ENCODE measurements around the gene UBASH3A.

DNA sequence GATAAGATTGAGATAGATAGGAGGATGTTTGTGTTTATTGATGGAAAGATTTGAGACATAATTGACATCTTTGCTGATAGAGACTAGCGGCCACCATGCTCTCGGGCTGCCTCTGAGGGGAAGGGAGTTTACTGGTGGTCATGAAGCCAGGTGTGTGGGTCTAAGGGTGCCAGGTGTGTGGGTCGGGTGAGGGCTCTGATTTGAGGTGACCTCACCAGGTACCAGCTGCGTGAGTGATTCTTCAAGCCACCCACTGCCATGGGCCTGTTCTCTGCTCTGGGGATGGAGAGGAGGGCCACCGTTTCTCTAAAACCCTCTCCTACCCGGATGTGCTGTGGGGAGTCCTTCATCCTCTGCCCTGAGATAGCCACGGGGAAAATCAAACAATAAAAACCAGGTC lies 3.2 kb downstream of the UBASH3A start:
- no peak for TF ChIP-seq CBX8 (IDR thresholded peaks at IDR 0.05)
- no peak for TF ChIP-seq KDM1A (IDR thresholded peaks at IDR 0.05; ENCODE audit: low read depth)
- TF ChIP-seq MAFK (IDR thresholded peaks at IDR 0.05; ENCODE audit: partially characterized antibody), result no peak
- TF ChIP-seq, protein P1, sequence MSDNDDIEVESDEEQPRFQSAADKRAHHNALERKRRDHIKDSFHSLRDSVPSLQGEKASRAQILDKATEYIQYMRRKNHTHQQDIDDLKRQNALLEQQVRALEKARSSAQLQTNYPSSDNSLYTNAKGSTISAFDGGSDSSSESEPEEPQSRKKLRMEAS (IDR thresholded peaks at IDR 0.05), result no peak
- TF ChIP-seq, protein P2, sequence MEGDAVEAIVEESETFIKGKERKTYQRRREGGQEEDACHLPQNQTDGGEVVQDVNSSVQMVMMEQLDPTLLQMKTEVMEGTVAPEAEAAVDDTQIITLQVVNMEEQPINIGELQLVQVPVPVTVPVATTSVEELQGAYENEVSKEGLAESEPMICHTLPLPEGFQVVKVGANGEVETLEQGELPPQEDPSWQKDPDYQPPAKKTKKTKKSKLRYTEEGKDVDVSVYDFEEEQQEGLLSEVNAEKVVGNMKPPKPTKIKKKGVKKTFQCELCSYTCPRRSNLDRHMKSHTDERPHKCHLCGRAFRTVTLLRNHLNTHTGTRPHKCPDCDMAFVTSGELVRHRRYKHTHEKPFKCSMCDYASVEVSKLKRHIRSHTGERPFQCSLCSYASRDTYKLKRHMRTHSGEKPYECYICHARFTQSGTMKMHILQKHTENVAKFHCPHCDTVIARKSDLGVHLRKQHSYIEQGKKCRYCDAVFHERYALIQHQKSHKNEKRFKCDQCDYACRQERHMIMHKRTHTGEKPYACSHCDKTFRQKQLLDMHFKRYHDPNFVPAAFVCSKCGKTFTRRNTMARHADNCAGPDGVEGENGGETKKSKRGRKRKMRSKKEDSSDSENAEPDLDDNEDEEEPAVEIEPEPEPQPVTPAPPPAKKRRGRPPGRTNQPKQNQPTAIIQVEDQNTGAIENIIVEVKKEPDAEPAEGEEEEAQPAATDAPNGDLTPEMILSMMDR (IDR thresholded peaks at IDR 0.05), result no peak
- no peak for TF ChIP-seq POLR2A (IDR thresholded peaks at IDR 0.05; ENCODE audit: low read length)
- no peak for TF ChIP-seq SMC3 (IDR thresholded peaks at IDR 0.05)
- no peak for TF ChIP-seq ESRRA (IDR thresholded peaks at IDR 0.05; ENCODE audit: borderline replicate concordance, low read length)
- no peak for TF ChIP-seq SREBF2 (IDR thresholded peaks at IDR 0.05)
- TF ChIP-seq MYC (IDR thresholded peaks at IDR 0.05; ENCODE audit: borderline replicate concordance, low read length), result no peak
- TF ChIP-seq, protein P3, sequence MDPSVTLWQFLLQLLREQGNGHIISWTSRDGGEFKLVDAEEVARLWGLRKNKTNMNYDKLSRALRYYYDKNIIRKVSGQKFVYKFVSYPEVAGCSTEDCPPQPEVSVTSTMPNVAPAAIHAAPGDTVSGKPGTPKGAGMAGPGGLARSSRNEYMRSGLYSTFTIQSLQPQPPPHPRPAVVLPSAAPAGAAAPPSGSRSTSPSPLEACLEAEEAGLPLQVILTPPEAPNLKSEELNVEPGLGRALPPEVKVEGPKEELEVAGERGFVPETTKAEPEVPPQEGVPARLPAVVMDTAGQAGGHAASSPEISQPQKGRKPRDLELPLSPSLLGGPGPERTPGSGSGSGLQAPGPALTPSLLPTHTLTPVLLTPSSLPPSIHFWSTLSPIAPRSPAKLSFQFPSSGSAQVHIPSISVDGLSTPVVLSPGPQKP (IDR thresholded peaks at IDR 0.05; ENCODE audit: low read depth, low read length), result no peak
- TF ChIP-seq CBX2 (IDR thresholded peaks at IDR 0.05; ENCODE audit: borderline replicate concordance, low read depth), result no peak
- no peak for TF ChIP-seq EP300 (IDR thresholded peaks at IDR 0.05)

Measured in A549 (cell line).